Mesendoderm (in vitro differentiated cells): ENCODE measurements around the gene HBP1.
A peak's percentile ranks its signal among the peaks of the same experiment; 100 is the strongest.
"Not testable (repeated sequence)": the region's sequence is repeated elsewhere in the genome, so short reads cannot be mapped to it uniquely, and the experiment has no call there.

Experiments used
- DNase-seq: peaks from one replicate; pipeline ENCODE4 v3.0.0; 2013
- H2AK5ac ChIP-seq: 2 replicates; pipeline ENCODE4 v1.6.1; 2013; ENCODE audit warnings: low read length, inconsistent platforms
- H2BK120ac ChIP-seq: 2 replicates; pipeline ENCODE4 v1.6.1; 2013; ENCODE audit warnings: low read depth, mild to moderate bottlenecking, low read length, moderate library complexity, mixed read lengths
- H2BK15ac ChIP-seq: replicated peaks from 2 replicates; pipeline ENCODE4 v1.6.1; 2013; ENCODE audit warnings: low read depth, mild to moderate bottlenecking, moderate library complexity
- H2BK5ac ChIP-seq: 2 replicates; pipeline ENCODE4 v1.6.1; 2013; ENCODE audit warnings: low read length, inconsistent platforms
- H3K18ac ChIP-seq: 2 replicates; pipeline ENCODE4 v1.6.1; 2013; ENCODE audit warnings: mild to moderate bottlenecking, low read length, mixed read lengths
- H3K23ac ChIP-seq: one replicate; pipeline ENCODE4 v1.6.1; 2013; ENCODE audit warnings: low read length
- H3K27ac ChIP-seq: 2 replicates; pipeline ENCODE4 v1.5.1; 2013; ENCODE audit warnings: low read depth, mild to moderate bottlenecking, inconsistent platforms, low read length, moderate library complexity
- H3K27me3 ChIP-seq: 2 replicates; pipeline ENCODE4 v1.6.1; 2013; ENCODE audit warnings: low read length, control low read depth, mild to moderate bottlenecking, inconsistent platforms; ENCODE audit not compliant: insufficient read depth, poor library complexity
- H3K36me3 ChIP-seq: 2 replicates; pipeline ENCODE4 v1.6.1; 2013; ENCODE audit warnings: low read length, inconsistent platforms; ENCODE audit not compliant: control insufficient read depth, insufficient read depth
- H3K4ac ChIP-seq: one replicate; pipeline ENCODE4 v1.6.1; 2013; ENCODE audit warnings: low read depth, mild to moderate bottlenecking, low read length, moderate library complexity
- H3K4me1 ChIP-seq: 2 replicates; pipeline ENCODE4 v1.6.1; 2013; ENCODE audit warnings: low read depth, low read length, inconsistent platforms; ENCODE audit not compliant: control insufficient read depth
- H3K4me2 ChIP-seq: 2 replicates; pipeline ENCODE4 v1.6.1; 2013; ENCODE audit warnings: low read length
- H3K4me3 ChIP-seq: 2 replicates; pipeline ENCODE4 v1.5.1; 2013; ENCODE audit warnings: mild to moderate bottlenecking, low read length
- H3K56ac ChIP-seq: one replicate; pipeline ENCODE4 v1.6.1; 2013; ENCODE audit warnings: low read length
- H3K79me1 ChIP-seq: 2 replicates; pipeline ENCODE4 v1.6.1; 2013; ENCODE audit warnings: low read length, inconsistent platforms
- H3K79me2 ChIP-seq: 2 replicates; pipeline ENCODE4 v1.6.1; 2013; ENCODE audit warnings: mild to moderate bottlenecking, low read length; ENCODE audit not compliant: control insufficient read depth, insufficient read depth
- H3K9ac ChIP-seq: 2 replicates; pipeline ENCODE4 v1.6.1; 2013; ENCODE audit warnings: low read length, inconsistent platforms
- H4K5ac ChIP-seq: one replicate; pipeline ENCODE4 v1.6.1; 2013; ENCODE audit warnings: low read length
- H4K8ac ChIP-seq: one replicate; pipeline ENCODE4 v1.6.1; 2013; ENCODE audit warnings: low read depth, mild to moderate bottlenecking, control low read depth, low read length, moderate library complexity
- WGBS: extraction: QIAGEN DNeasy Blood & Tissue Kit; methylation state at CpG from one replicate; pipeline ENCODE4 v1.1.7; 2013; ENCODE audit warnings: low lambda C conversion rate, missing lambda C conversion rate; ENCODE audit not compliant: insufficient coverage; ENCODE audit errors: extremely low coverage; 5-methylcytosine and 5-hydroxymethylcytosine counted together

The HBP1 gene

GRCh38 chr7:107150375-107151073 is 18.3 kb upstream of the HBP1 start:
- no peak overlapping the region for H2AK5ac ChIP-seq
- no peak overlapping the region for H3K23ac ChIP-seq
- no peak overlapping the region for H3K4me2 ChIP-seq
- WGBS = no CpG with 5 or more reads among the region's 4 CpGs
- no peak overlapping the region for H3K4ac ChIP-seq
- H3K4me3 ChIP-seq = no peak overlapping the region
- H3K18ac ChIP-seq = no peak overlapping the region
- no peaks in the 10 kb centered on the region for H3K79me2 ChIP-seq
- H3K27ac ChIP-seq = no peak overlapping the region
- no peaks in the 10 kb centered on the region for H3K27me3 ChIP-seq
- no peaks in the 10 kb centered on the region for H3K79me1 ChIP-seq
- H3K56ac ChIP-seq = no peak overlapping the region
- no peak overlapping the region for H2BK15ac ChIP-seq
- no peak overlapping the region for H3K9ac ChIP-seq
- H2BK120ac ChIP-seq = no peak overlapping the region
- H4K8ac ChIP-seq = no peak overlapping the region
- DNase-seq = peak; percentile 54
- no peaks in the 10 kb centered on the region for H3K36me3 ChIP-seq
- no peaks in the 10 kb centered on the region for H3K4me1 ChIP-seq
- H2BK5ac ChIP-seq = no peak overlapping the region
- no peak overlapping the region for H4K5ac ChIP-seq

- no peak overlapping the region for H3K23ac ChIP-seq
These were observed 17.3 kb upstream of the HBP1 start for GRCh38 chr7:107151538-107151937.

GRCh38 chr7:107152011-107152410 is 16.8 kb upstream of the HBP1 start:
- H3K36me3 ChIP-seq = no peaks in the 10 kb centered on the region
- H2AK5ac ChIP-seq = no peak overlapping the region
- no peak overlapping the region for H3K4me2 ChIP-seq
- H3K79me2 ChIP-seq = no peaks in the 10 kb centered on the region
- DNase-seq = no peak
- H3K23ac ChIP-seq = no peak overlapping the region
- no peak overlapping the region for H3K4me3 ChIP-seq
- no CpG with 5 or more reads among the region's 4 CpGs for WGBS
- H3K27ac ChIP-seq = no peak overlapping the region
- no peak overlapping the region for H3K56ac ChIP-seq
- no peaks in the 10 kb centered on the region for H3K4me1 ChIP-seq
- H3K9ac ChIP-seq = no peak overlapping the region
- H3K79me1 ChIP-seq = no peaks in the 10 kb centered on the region
- H4K5ac ChIP-seq = no peak overlapping the region
- H3K18ac ChIP-seq = no peak overlapping the region
- H3K27me3 ChIP-seq = no peaks in the 10 kb centered on the region
- no peak overlapping the region for H4K8ac ChIP-seq
- H2BK5ac ChIP-seq = no peak overlapping the region
- no peak overlapping the region for H2BK120ac ChIP-seq
- no peak overlapping the region for H2BK15ac ChIP-seq
- H3K4ac ChIP-seq = no peak overlapping the region

More at GRCh38 chr7:107151538-107151937, 17.3 kb upstream of the HBP1 start:
- no peak overlapping the region for H2BK15ac ChIP-seq
- H3K27ac ChIP-seq = no peak overlapping the region
- no peak overlapping the region for H3K56ac ChIP-seq
- H3K4ac ChIP-seq = no peak overlapping the region
- no peaks in the 10 kb centered on the region for H3K27me3 ChIP-seq
- no peak overlapping the region for H3K9ac ChIP-seq
- no peaks in the 10 kb centered on the region for H3K36me3 ChIP-seq
- no peaks in the 10 kb centered on the region for H3K79me2 ChIP-seq
- no peaks in the 10 kb centered on the region for H3K79me1 ChIP-seq
- no peak overlapping the region for H3K4me2 ChIP-seq
- no peak overlapping the region for H2AK5ac ChIP-seq
- WGBS = no CpG with 5 or more reads among the region's 7 CpGs
- no peak overlapping the region for H4K8ac ChIP-seq
- H2BK120ac ChIP-seq = no peak overlapping the region
- no peak overlapping the region for H3K4me3 ChIP-seq
- no peak overlapping the region for H4K5ac ChIP-seq
- DNase-seq = no peak
- no peak overlapping the region for H2BK5ac ChIP-seq
- no peaks in the 10 kb centered on the region for H3K4me1 ChIP-seq
- no peak overlapping the region for H3K18ac ChIP-seq

- no peak overlapping the region for H3K56ac ChIP-seq
- no CpG with 5 or more reads among the region's 6 CpGs for WGBS
- H3K23ac ChIP-seq = no peak overlapping the region
- H4K8ac ChIP-seq = no peak overlapping the region
- H3K4ac ChIP-seq = no peak overlapping the region
- H3K4me1 ChIP-seq = no peaks in the 10 kb centered on the region
- no peak overlapping the region for H3K27ac ChIP-seq
- no peaks in the 10 kb centered on the region for H3K79me1 ChIP-seq
- H3K9ac ChIP-seq = no peak overlapping the region
- H2BK120ac ChIP-seq = no peak overlapping the region
- H3K79me2 ChIP-seq = no peaks in the 10 kb centered on the region
- no peak for DNase-seq
- H2BK5ac ChIP-seq = no peak overlapping the region
- H3K18ac ChIP-seq = no peak overlapping the region
- H3K4me3 ChIP-seq = no peak overlapping the region
- no peak overlapping the region for H2BK15ac ChIP-seq
- no peaks in the 10 kb centered on the region for H3K27me3 ChIP-seq
- H2AK5ac ChIP-seq = no peak overlapping the region
- H3K36me3 ChIP-seq = no peaks in the 10 kb centered on the region
- no peak overlapping the region for H3K4me2 ChIP-seq
- no peak overlapping the region for H4K5ac ChIP-seq
These were observed 14.0 kb upstream of the HBP1 start for GRCh38 chr7:107154826-107155225.

- not testable (repeated sequence) for DNase-seq, H2BK120ac ChIP-seq, H3K56ac ChIP-seq, H2BK5ac ChIP-seq, H3K9ac ChIP-seq, H3K4ac ChIP-seq, H2AK5ac ChIP-seq, H3K36me3 ChIP-seq, H3K79me1 ChIP-seq, H3K23ac ChIP-seq, H4K5ac ChIP-seq, H3K27me3 ChIP-seq, H3K4me3 ChIP-seq, H3K27ac ChIP-seq, H4K8ac ChIP-seq, H3K4me2 ChIP-seq, H3K4me1 ChIP-seq, H2BK15ac ChIP-seq, H3K79me2 ChIP-seq, H3K18ac ChIP-seq
- WGBS = no CpG with 5 or more reads among the region's 3 CpGs
These were observed 13.1 kb upstream of the HBP1 start for GRCh38 chr7:107155726-107156125.

GRCh38 chr7:107157091-107157490 is 11.7 kb upstream of the HBP1 start:
- no peak overlapping the region for H2AK5ac ChIP-seq
- H4K5ac ChIP-seq = no peak overlapping the region
- H3K56ac ChIP-seq = no peak overlapping the region
- no peak overlapping the region for H2BK15ac ChIP-seq
- no peak overlapping the region for H3K27ac ChIP-seq
- no peak overlapping the region for H2BK5ac ChIP-seq
- no peak overlapping the region for H3K9ac ChIP-seq
- no peak overlapping the region for H3K4me2 ChIP-seq
- no peak overlapping the region for H4K8ac ChIP-seq
- H3K79me1 ChIP-seq = no peaks in the 10 kb centered on the region
- no peak overlapping the region for H2BK120ac ChIP-seq
- no peak for DNase-seq
- H3K79me2 ChIP-seq = no peaks in the 10 kb centered on the region
- no peak overlapping the region for H3K23ac ChIP-seq
- WGBS = no CpG with 5 or more reads among the region's 7 CpGs
- no peak overlapping the region for H3K18ac ChIP-seq
- no peaks in the 10 kb centered on the region for H3K4me1 ChIP-seq
- no peaks in the 10 kb centered on the region for H3K36me3 ChIP-seq
- H3K27me3 ChIP-seq = no peaks in the 10 kb centered on the region
- no peak overlapping the region for H3K4ac ChIP-seq
- no peak overlapping the region for H3K4me3 ChIP-seq
